Gastrocnemius medialis (tissue), 4 donors: ENCODE results near the gene DSP. TPM values are rescaled to one million over a fixed set of nuclear protein-coding genes. Genes with fewer than 3 reads are reported as not detected.

Experiments
- ATAC-seq, 2 donors: fragments of 150-250 bp; one replicate each; pipeline ENCODE4 v1.9.1; 2016
- DNase-seq, 2 donors: peaks; one replicate each; pipeline ENCODE4 v3.0.0-alpha.2; 2019
- H3K27ac ChIP-seq, 4 donors: fragments of 200-600 bp; sonication (generic); 1 replicate in 1 of 4; 2 replicates in 3 of 4; pipeline ENCODE4 v1.5.1; 2016 to 2018; ENCODE audit warnings: mild to moderate bottlenecking in 2 of 4, moderate library complexity in 1 of 4
- H3K27me3 ChIP-seq, 3 donors: fragments of 200-600 bp; sonication (generic) in 2 of 3; 1 replicate in 1 of 3; 2 replicates in 2 of 3; pipeline versions ENCODE4 v1.5.1 to v1.6.0; 2016 to 2019; ENCODE audit warnings: mild to moderate bottlenecking in 1 of 3, moderate library complexity in 1 of 3
- H3K36me3 ChIP-seq, 2 donors: fragments of 200-600 bp; sonication (generic) in 1 of 2; one replicate each; pipeline ENCODE4 v1.5.1; 2017 to 2018
- H3K4me1 ChIP-seq, 2 donors: fragments of 200-600 bp; sonication (generic) in 1 of 2; one replicate each; pipeline ENCODE4 v1.5.1; 2016 to 2017; ENCODE audit warnings: mild to moderate bottlenecking in 2 of 2
- H3K4me3 ChIP-seq, 4 donors: fragments of 200-600 bp; sonication (generic) in 3 of 4; 1 replicate in 1 of 4; 2 replicates in 3 of 4; pipeline ENCODE4 v1.5.1; 2016 to 2019; ENCODE audit warnings: mild to moderate bottlenecking in 2 of 4
- H3K9me3 ChIP-seq, 3 donors: fragments of 200-600 bp; sonication (generic) in 2 of 3; 1 replicate in 1 of 3; 2 replicates in 2 of 3; pipeline ENCODE4 v1.5.1; 2016 to 2019
- CTCF ChIP-seq, 5 experiments: fragments of 450-650 bp in 3 of 5; fragments of 200-600 bp in 2 of 5; sonication (generic) in 2 of 5; IDR thresholded peaks in 4 of 5; conservative IDR thresholded peaks in 1 of 5; 1 replicate in 4 of 5; 2 replicates in 1 of 5; pipeline ENCODE4 v1.5.1; 2016 to 2019; ENCODE audit warnings: antibody characterized with exemption in 5 of 5, mild to moderate bottlenecking in 3 of 5, moderate library complexity in 3 of 5
- POLR2A ChIP-seq, 2 donors: fragments of 450-650 bp; IDR thresholded peaks; one replicate each; pipeline ENCODE4 v1.6.1; 2017; ENCODE audit warnings: antibody characterized with exemption in 2 of 2, mild to moderate bottlenecking in 2 of 2, moderate library complexity in 2 of 2
- in situ Hi-C, 4 donors: fragments of 200-750 bp; cut with MboI; loops; one replicate each; pipeline versions ENCODE4 v1.15.0 to v1.8.0; 2017; ENCODE audit warnings: low sequenced_read_pairs in 4 of 4
- intact Hi-C: fragments of 100-400 bp; cut with DNase I; formaldehyde crosslinking; loops from one replicate; pipeline ENCODE4 v1.15.1; 2023; ENCODE audit warnings: low total_unique reads
- total RNA-seq, 4 donors: library from RNA; depleted of rRNA; stranded (reverse); fragments of >200 nt; gene quantifications; one replicate each; pipeline versions ENCODE4 v1.1.0 to v1.2.3, GENCODE V29; 2016

The DSP gene
- total RNA-seq, 4 donors from 2014 or later = 0.31 to 1.1 (median 0.65) TPM

- intact Hi-C loops = no loop called here
- no peak for TF ChIP-seq CTCF (IDR thresholded peaks at IDR 0.05 in 4 of 5, conservative IDR thresholded peaks at IDR 0.05 in 1 of 5)
- no peak for TF ChIP-seq POLR2A (IDR thresholded peaks at IDR 0.05)
- in situ Hi-C loops = no loop called here
- H3K9me3 ChIP-seq = no peaks in the 10 kb centered on the region
- H3K27me3 ChIP-seq = peaks cover 42 to 78% (median 59%) of the 10 kb centered on the region in 3 donors
- peaks cover 5 to 7% of the 10 kb centered on the region in 2 donors for H3K4me1 ChIP-seq
- no peak overlapping the region for H3K27ac ChIP-seq
- H3K4me3 ChIP-seq = peak overlapping the region in 1 of 4 donors; percentile 58
- no peak for DNase-seq
- no peak for ATAC-seq
- H3K36me3 ChIP-seq = no peaks in the 10 kb centered on the region
Observed at GRCh38 chr6:7540595-7540994, 876 bp upstream of the DSP start.

- Histone ChIP-seq H3K4me1 (peaks cover 5 to 7% of the 10 kb centered on the region in 2 donors), H3K27me3 (peaks cover 39 to 78% (median 57%) of the 10 kb centered on the region in 3 donors), H3K27ac (no peak overlapping the region), H3K4me3 (peak overlapping the region; percentile 52 to 59 (median 58)), H3K9me3 (no peaks in the 10 kb centered on the region), H3K36me3 (no peaks in the 10 kb centered on the region)
- DNase-seq (no peak), ATAC-seq (no peak)
- in situ Hi-C loops (no loop called here), intact Hi-C loops (no loop called here)
- no peak for TF ChIP-seq CTCF (IDR thresholded peaks at IDR 0.05 in 4 of 5, conservative IDR thresholded peaks at IDR 0.05 in 1 of 5)
- no peak for TF ChIP-seq POLR2A (IDR thresholded peaks at IDR 0.05)
Observed at GRCh38 chr6:7542065-7542873, 798 bp downstream of the DSP start.

- no peaks in the 10 kb centered on the region for H3K9me3 ChIP-seq
- peaks cover 5 to 7% of the 10 kb centered on the region in 2 donors for H3K4me1 ChIP-seq
- H3K4me3 ChIP-seq = peak overlapping the region; percentile 52 to 59 (median 58)
- ATAC-seq (no peak), DNase-seq (no peak)
- intact Hi-C loops = no loop called here
- no peaks in the 10 kb centered on the region for H3K36me3 ChIP-seq
- no peak overlapping the region for H3K27ac ChIP-seq
- TF ChIP-seq POLR2A (IDR thresholded peaks at IDR 0.05) (no peak), CTCF (IDR thresholded peaks at IDR 0.05 in 4 of 5, conservative IDR thresholded peaks at IDR 0.05 in 1 of 5) (no peak)
- peaks cover 37 to 76% (median 52%) of the 10 kb centered on the region in 3 donors for H3K27me3 ChIP-seq
- in situ Hi-C loops = no loop called here
Observed at GRCh38 chr6:7542874-7543624, 1.6 kb downstream of the DSP start.

- TF ChIP-seq POLR2A (IDR thresholded peaks at IDR 0.05) (no peak), CTCF (IDR thresholded peaks at IDR 0.05 in 4 of 5, conservative IDR thresholded peaks at IDR 0.05 in 1 of 5) (no peak)
- DNase-seq = no peak
- ATAC-seq = no peak
- Histone ChIP-seq H3K36me3 (no peaks in the 10 kb centered on the region), H3K4me1 (peaks cover 5 to 7% of the 10 kb centered on the region in 2 donors), H3K4me3 (no peak overlapping the region), H3K9me3 (no peaks in the 10 kb centered on the region), H3K27me3 (peaks cover 41 to 73% (median 46%) of the 10 kb centered on the region in 3 donors), H3K27ac (no peak overlapping the region)
- in situ Hi-C loops = no loop called here
- intact Hi-C loops = no loop called here
Observed at GRCh38 chr6:7543789-7544424, 2.4 kb downstream of the DSP start.
